Activated CD8-positive, alpha-beta memory T cell treated with anti-CD3 and anti-CD28 coated beads, Interleukin-2, amount 10 ng/mL, durations not matched to agents 7 days and 5 days (primary cell): Measurements from ENCODE around the gene NMRK1. TPM values are rescaled to one million over a fixed set of nuclear protein-coding genes. Genes with fewer than 3 reads are reported as not detected.
A peak's percentile ranks its signal among the peaks of the same experiment; 100 is the strongest.

Source experiments
- ATAC-seq: fragments of 150-1000 bp; cut with Tn5 transposase; one replicate; pipeline ENCODE4 v1.10.0; 2021; ENCODE audit warnings: moderate library complexity
- CTCF ChIA-PET: fragments of 350-600 bp; sonication (Branson Sonifier 250); formaldehyde crosslinking; loops from one replicate; lab custom pipeline; 2021; ENCODE audit warnings: antibody characterized with exemption; lab: Charles Lee
- DNase-seq: peaks from one replicate; pipeline ENCODE4 v3.0.0-alpha.2; 2020
- H3K27ac Mint-ChIP-seq: one replicate; pipeline ENCODE4 v1.8.0; 2021; ENCODE audit warnings: mild to moderate bottlenecking, mixed read lengths
- H3K27me3 Mint-ChIP-seq: one replicate; pipeline ENCODE4 v1.8.0; 2021; ENCODE audit warnings: mixed read lengths
- H3K36me3 Mint-ChIP-seq: one replicate; pipeline ENCODE4 v1.8.0; 2021; ENCODE audit warnings: mild to moderate bottlenecking, mixed read lengths
- H3K4me1 Mint-ChIP-seq: one replicate; pipeline ENCODE4 v1.8.0; 2021; ENCODE audit warnings: mixed read lengths
- H3K4me3 Mint-ChIP-seq: one replicate; pipeline ENCODE4 v1.8.0; 2021; ENCODE audit warnings: mild to moderate bottlenecking, moderate library complexity, mixed read lengths
- H3K9me3 Mint-ChIP-seq: one replicate; pipeline ENCODE4 v1.8.0; 2022; ENCODE audit warnings: low read depth, mixed read lengths
- total RNA-seq, 2 experiments: library from RNA; stranded (reverse); gene quantifications; one replicate each; pipeline ENCODE4 v1.2.3, GENCODE V29; 2021

NMRK1 gene
- total RNA-seq, 2 experiments from 2014 or later: 24.8 to 40.0 TPM

DNA sequence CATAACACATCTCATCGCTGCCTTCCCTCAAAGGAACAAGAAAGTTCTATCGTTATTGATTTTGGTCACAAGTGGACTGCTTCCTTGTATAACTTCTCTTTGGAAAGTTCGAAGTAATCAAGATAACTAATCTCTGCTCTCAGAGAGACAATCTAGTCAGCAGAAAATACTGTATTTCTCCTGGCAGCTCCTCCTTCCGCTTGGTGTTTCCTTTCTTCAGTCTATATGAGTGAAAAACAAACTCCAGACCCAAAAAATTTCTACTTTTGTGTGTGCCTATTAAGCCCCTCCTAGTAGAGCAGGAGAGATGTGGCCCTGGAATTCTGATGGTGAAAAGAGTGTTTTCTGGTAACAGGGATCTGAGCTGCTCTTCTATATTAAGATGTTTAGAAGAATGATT is 24.8 kb upstream of the NMRK1 start:
- no peak for ATAC-seq
- Mint-ChIP-seq H3K27me3 (no peaks in the 10 kb centered on the region), H3K4me3 (no peak overlapping the region), H3K27ac (peak overlapping the region; percentile 25), H3K4me1 (peaks cover 57% of the 10 kb centered on the region), H3K36me3 (peaks cover 34% of the 10 kb centered on the region), H3K9me3 (no peaks in the 10 kb centered on the region)
- CTCF ChIA-PET: no interaction called here
- DNase-seq: no peak

DNA sequence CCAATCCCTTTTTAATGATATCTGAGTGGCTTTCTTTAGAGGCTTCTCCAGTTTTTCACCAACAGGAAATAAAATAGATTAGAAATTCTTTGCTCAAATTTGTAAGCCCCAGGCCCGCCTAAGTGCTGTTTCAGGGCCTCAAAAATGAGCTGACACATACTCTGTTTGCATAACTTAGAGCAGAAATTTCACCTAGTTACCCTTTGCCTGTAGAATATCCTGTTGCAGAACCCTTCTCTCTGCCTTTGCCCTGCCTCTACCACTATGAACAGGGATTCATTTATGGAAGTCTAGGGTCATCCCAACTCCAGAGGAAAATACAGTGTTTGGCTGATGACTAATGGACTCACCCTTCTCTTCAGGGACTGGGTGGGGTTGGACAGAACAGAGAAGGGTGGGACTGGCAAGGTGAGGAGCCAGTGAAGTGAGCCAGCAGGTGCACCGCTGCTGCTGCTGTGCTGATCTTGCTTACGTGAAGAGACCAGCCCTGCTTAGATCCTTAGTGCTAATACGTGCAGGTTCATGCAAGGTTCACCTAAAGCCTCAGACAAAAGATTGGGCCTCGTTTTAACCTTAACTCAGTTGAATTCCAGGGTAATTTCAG is 23.2 kb upstream of the NMRK1 start:
- Mint-ChIP-seq H3K9me3 (no peaks in the 10 kb centered on the region), H3K27ac (no peak overlapping the region), H3K27me3 (no peaks in the 10 kb centered on the region), H3K4me1 (peaks cover 56% of the 10 kb centered on the region), H3K36me3 (peaks cover 32% of the 10 kb centered on the region), H3K4me3 (no peak overlapping the region)
- ATAC-seq (no peak), DNase-seq (no peak)
- CTCF ChIA-PET: no interaction called here

DNA sequence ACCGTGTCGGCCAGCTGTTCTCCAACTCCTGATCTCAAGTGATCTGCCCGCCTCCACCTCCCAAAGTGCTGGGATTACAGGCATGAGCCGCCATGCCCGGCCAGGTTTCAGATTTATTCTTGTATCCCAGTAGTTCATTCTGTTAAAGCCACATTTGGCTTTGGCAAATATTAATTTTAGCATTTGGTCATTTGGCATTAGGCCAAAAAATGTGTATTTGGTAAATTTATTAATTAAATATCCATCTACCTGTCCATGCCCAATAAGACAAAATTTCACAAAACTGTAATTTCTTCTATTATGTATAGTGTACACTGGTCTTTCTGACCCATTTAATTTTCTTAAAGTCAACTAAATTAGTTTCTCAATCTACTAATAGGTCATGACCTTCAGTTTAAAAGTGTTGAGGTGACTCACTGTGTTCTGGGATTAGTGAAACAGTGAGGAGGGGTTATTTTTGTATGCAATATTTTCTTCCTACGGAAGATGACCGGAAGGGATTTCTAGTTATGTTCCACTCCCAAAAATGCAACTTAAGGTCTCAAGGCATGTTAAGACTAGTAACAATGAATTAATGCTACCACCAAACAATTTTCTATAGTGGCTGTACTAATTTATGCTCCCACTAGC is 21.4 kb upstream of the NMRK1 start:
- CTCF ChIA-PET: interaction anchor here (0.7 kb wide), 1 partner anchor 66 kb away, joined by 3 read pairs; no protein-coding TSS in a partner anchor
- peaks cover 73% of the 10 kb centered on the region for H3K4me1 Mint-ChIP-seq
- peaks cover 43% of the 10 kb centered on the region for H3K36me3 Mint-ChIP-seq
- no peak for DNase-seq
- no peaks in the 10 kb centered on the region for H3K9me3 Mint-ChIP-seq
- H3K27ac Mint-ChIP-seq: no peak overlapping the region
- no peaks in the 10 kb centered on the region for H3K27me3 Mint-ChIP-seq
- no peak for ATAC-seq
- H3K4me3 Mint-ChIP-seq: no peak overlapping the region

DNA sequence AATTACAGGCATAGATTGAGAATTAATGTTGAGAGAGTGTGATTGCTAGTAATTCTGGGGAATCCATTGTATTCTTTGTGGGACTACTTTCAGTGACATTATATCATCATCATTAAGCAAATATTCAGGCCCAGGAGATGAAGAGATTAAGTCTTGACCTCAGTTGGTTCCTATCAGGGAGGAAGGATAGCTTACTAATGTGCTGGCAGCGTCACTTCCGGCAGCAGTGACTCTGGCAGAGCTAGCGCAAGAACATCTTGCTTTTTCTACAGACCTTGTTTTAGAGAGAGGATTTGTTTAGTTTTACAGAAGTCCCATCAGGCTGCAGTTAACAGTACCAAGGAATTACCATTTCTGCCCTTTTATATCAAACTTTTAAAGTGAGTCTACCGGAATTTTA is 20.6 kb upstream of the NMRK1 start:
- CTCF ChIA-PET: interaction anchor here (0.7 to 1.0 kb wide), 3 partner anchors 11 to 77 kb away, joined by 3 read pairs; no protein-coding TSS in a partner anchor
- Mint-ChIP-seq H3K36me3 (peaks cover 37% of the 10 kb centered on the region), H3K27me3 (no peaks in the 10 kb centered on the region), H3K4me1 (peaks cover 73% of the 10 kb centered on the region), H3K9me3 (no peaks in the 10 kb centered on the region), H3K27ac (peak overlapping the region; percentile 55), H3K4me3 (no peak overlapping the region)
- DNase-seq (no peak), ATAC-seq (peak; percentile 38)

DNA sequence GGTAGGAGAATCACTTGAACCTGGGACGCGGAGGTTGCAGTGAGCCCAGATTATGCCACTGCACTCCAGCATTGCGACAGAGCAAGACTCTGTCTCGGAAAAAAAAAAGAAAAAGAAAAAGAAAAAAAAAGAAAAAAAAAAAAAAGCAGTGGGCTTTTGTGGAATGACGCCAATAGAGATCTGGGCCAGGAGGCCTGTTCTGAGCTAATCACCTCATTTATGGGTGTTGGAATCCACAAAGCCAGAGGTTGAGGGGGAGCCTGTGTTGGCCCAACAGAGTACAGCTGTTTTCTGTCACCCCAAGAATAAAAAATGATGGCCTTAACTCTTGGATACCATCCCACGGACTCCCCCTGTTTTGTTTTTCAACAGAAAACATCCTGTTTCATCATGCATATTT is 18.9 kb upstream of the NMRK1 start:
- no peak overlapping the region for H3K27ac Mint-ChIP-seq

DNA sequence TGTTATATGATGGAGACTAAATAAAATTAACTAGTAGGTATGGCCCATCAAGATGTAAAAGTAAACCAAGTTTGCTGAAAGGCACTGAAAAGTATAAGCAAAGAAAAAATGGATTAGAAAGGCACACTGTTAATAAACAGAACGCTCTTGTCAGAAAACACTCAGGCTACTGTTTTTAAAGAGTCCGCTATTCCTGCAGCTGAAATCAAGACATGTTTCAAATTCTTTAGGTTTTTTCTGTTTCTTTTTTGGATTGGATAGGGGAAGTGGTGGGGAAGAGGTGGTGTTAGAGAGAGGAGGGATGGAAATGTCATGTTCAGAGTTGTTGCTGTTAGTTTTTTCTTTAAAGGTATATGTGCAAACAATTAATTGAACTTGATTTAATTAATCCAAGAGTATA is 17.9 kb upstream of the NMRK1 start:
- Mint-ChIP-seq H3K27ac (peak overlapping the region; percentile 80), H3K36me3 (peaks cover 51% of the 10 kb centered on the region), H3K9me3 (no peaks in the 10 kb centered on the region), H3K4me3 (peak overlapping the region; percentile 33), H3K27me3 (no peaks in the 10 kb centered on the region), H3K4me1 (peaks cover 77% of the 10 kb centered on the region)
- CTCF ChIA-PET: interaction anchor here (0.9 to 1.6 kb wide), 7 partner anchors 11 to 77 kb away, joined by 3 to 6 read pairs (median 4); partner anchors contain the start of genes CARNMT1, NMRK1 and OSTF1
- ATAC-seq (no peak), DNase-seq (no peak)

More for the DNA sequence above, 18.9 kb upstream of the NMRK1 start:
- DNase-seq (no peak), ATAC-seq (no peak)
- Mint-ChIP-seq H3K9me3 (no peaks in the 10 kb centered on the region), H3K4me1 (peaks cover 75% of the 10 kb centered on the region), H3K36me3 (peaks cover 42% of the 10 kb centered on the region), H3K27me3 (no peaks in the 10 kb centered on the region), H3K4me3 (no peak overlapping the region)
- CTCF ChIA-PET: interaction anchor here (0.9 to 1.1 kb wide), 4 partner anchors 15 to 333 kb away, joined by 3 to 5 read pairs (median 3); no protein-coding TSS in a partner anchor

DNA sequence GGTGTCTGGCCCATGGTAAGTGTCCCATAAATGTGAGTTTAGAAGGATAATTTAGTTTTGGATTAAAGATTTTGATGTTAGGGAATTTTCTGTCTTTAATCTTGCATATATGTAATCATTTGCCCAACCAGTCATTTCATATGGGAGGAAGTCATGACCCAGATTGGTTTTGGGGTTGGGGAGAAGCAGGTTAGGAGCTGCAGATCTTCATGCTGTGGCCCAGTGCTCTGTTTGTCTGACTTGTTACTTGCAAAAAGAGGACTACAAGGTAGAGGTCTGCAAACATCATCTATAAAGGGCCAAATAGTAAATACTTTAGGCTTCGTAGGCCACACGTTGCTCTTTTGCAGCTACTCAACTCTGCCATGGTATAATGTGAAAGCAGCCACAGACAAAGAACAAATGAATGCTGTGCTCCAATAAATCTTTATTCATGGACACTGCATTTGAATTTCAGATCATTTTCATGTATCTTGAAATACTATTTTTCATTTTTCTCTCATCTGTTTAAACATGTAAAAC is 17.1 kb upstream of the NMRK1 start:
- ATAC-seq (peak; percentile 61), DNase-seq (peak; percentile 57)
- H3K9me3 Mint-ChIP-seq: no peaks in the 10 kb centered on the region
- H3K27me3 Mint-ChIP-seq: no peaks in the 10 kb centered on the region
- CTCF ChIA-PET: interaction anchor here (0.6 to 1.6 kb wide), 9 partner anchors 10 to 83 kb away, joined by 3 to 6 read pairs (median 4); partner anchors contain the start of genes CARNMT1, NMRK1 and OSTF1
- H3K4me3 Mint-ChIP-seq: peak overlapping the region; percentile 52
- peaks cover 49% of the 10 kb centered on the region for H3K36me3 Mint-ChIP-seq
- H3K4me1 Mint-ChIP-seq: peaks cover 74% of the 10 kb centered on the region
- peak overlapping the region; percentile 80 for H3K27ac Mint-ChIP-seq

DNA sequence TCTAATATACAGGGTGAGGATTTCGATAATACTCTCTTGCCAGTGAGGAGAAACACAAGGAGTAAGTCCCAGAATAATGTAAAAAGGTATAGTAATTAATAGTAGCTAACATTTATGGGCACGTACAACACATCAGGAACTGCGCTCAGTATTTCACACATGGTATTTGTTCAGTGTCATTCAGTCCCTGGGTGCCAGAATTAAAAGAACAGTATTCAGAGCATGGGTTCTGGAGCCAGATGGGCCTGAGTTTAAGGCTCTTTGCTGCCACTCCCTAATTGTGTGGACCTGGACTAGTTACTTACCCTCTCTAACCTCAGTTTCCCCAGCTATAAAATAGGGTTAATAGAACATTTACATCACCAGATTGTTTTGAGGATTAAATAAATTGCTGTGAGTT is 16.7 kb upstream of the NMRK1 start:
- H3K4me1 Mint-ChIP-seq: peaks cover 76% of the 10 kb centered on the region
- H3K4me3 Mint-ChIP-seq: peak overlapping the region; percentile 52
- H3K36me3 Mint-ChIP-seq: peaks cover 50% of the 10 kb centered on the region
- DNase-seq (no peak), ATAC-seq (no peak)
- H3K27me3 Mint-ChIP-seq: no peaks in the 10 kb centered on the region
- H3K9me3 Mint-ChIP-seq: no peaks in the 10 kb centered on the region
- peak overlapping the region; percentile 80 for H3K27ac Mint-ChIP-seq
- CTCF ChIA-PET: interaction anchor here (0.9 to 1.7 kb wide), 10 partner anchors 9 to 330 kb away, joined by 3 to 6 read pairs (median 3); partner anchors contain the start of genes NMRK1 and OSTF1

DNA sequence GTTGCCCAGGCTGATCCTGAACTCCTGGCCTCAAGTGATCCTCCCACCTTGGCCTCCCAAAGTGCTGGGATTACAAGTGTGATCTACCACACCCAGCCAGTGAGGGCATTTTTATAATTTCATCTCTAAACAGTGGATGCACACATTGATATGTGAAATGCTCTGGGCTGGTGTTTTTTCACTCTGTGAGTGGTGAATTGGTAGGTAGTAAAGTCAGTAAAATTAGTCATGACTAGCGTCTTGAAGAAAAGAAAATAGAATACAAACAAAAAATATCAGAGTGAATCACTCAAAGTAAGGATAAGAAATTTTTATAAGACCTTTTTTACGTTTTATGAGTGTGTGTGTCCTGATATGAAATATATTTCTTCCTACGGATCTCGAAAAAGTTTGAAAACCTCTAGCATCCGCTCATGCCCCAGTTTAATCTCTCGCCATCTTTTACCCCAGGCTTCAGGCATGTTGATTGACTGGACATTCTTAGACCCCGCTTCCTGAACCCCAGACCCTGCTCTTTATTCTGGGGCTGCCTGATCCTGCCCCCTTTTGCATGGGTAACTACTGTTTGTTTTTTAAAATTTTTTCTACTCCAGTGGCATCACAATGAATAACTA is 14.3 kb upstream of the NMRK1 start:
- Mint-ChIP-seq H3K4me1 (peaks cover 73% of the 10 kb centered on the region), H3K4me3 (no peak overlapping the region), H3K27ac (peak overlapping the region; percentile 78), H3K27me3 (no peaks in the 10 kb centered on the region), H3K9me3 (no peaks in the 10 kb centered on the region), H3K36me3 (peaks cover 55% of the 10 kb centered on the region)
- no peak for DNase-seq
- peak; percentile 31 for ATAC-seq
- CTCF ChIA-PET: interaction anchor here (1.4 kb wide), 2 partner anchors 11 to 36 kb away, joined by 3 to 4 read pairs; no protein-coding TSS in a partner anchor

DNA sequence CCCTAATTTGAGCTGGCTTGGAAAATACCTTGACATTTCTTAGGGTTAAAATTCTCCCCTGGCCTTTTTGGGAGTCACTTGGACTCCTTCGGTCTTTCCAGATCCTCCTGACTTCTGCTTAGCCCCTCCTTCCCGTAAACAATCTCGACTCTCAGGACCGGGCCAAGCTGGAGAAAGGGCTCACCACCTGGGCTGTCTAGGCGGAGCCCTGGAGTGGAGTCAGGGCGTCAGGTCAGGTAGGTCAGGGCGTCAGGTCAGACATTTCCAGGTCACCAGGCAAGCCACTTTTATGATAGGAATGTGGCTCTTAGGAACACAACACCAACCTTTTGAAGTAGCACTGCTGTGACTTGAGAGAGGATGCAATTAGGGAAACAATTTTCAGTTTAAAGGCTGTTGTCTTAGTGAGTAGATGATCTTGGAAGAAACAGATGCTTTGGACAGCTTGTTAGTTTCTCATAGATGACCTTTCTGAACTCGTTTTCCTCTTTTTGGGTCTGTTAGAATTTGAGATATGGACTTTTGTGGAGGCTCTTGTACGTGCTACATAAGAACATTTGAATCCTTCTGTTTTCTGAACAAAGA is 13.1 kb upstream of the NMRK1 start:
- Mint-ChIP-seq H3K27ac (peak overlapping the region; percentile 75), H3K4me3 (no peak overlapping the region), H3K9me3 (no peaks in the 10 kb centered on the region), H3K27me3 (no peaks in the 10 kb centered on the region), H3K4me1 (peaks cover 77% of the 10 kb centered on the region), H3K36me3 (peaks cover 62% of the 10 kb centered on the region)
- ATAC-seq (no peak), DNase-seq (no peak)
- CTCF ChIA-PET: interaction anchor here (0.8 to 1.4 kb wide), 3 partner anchors 9 to 84 kb away, joined by 4 to 7 read pairs (median 6); no protein-coding TSS in a partner anchor

DNA sequence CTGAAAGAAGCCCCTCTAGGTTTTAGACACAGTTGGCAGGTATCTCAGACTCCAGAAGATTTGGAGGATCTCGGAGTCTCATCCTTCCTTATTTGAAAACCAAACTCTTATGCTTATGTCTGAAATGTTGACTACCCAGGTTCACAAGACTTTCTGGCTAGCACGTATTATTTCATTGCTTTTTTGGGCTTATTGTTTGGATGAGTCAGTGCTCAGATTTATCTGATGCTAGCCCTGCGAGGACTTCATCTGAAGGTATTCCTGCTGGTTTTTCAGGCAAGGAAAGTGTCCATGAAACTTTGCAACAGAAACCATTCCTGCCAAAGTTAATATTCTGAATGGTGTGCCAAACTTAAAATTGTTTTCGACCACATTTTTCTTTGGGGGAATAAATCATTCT is 8.8 kb upstream of the NMRK1 start:
- DNase-seq (no peak), ATAC-seq (no peak)
- Mint-ChIP-seq H3K4me1 (peaks cover 73% of the 10 kb centered on the region), H3K9me3 (no peaks in the 10 kb centered on the region), H3K4me3 (no peak overlapping the region), H3K27me3 (no peaks in the 10 kb centered on the region), H3K36me3 (peaks cover 66% of the 10 kb centered on the region), H3K27ac (no peak overlapping the region)
- CTCF ChIA-PET: no interaction called here

DNA sequence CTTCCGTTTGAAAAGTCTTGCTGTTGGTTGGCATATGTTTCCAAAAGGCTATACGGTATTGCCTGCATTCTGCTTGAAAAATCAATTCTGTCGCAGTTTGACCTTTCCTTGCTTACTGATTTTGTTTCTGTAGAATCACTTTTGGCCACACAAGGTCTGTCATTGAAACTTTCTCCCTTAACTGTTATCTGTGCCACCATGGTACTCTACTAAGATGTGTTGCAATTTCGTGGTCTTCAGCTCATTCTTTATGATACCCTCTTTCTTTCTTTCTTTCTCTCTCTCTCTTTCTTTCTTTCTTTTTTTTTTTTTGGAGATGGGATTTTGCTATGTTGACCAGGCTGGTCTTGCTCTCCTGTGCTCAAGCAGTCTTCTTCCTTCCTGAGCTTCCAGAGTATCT is 4.8 kb upstream of the NMRK1 start:
- Mint-ChIP-seq H3K27ac (peak overlapping the region; percentile 78), H3K36me3 (peaks cover 62% of the 10 kb centered on the region)
- no peak for ATAC-seq

More for the DNA sequence above, 4.8 kb upstream of the NMRK1 start:
- Mint-ChIP-seq H3K4me3 (peak overlapping the region; percentile 57), H3K27me3 (no peaks in the 10 kb centered on the region), H3K9me3 (no peaks in the 10 kb centered on the region), H3K4me1 (peaks cover 68% of the 10 kb centered on the region)
- CTCF ChIA-PET: interaction anchor here (1.0 to 1.8 kb wide), 4 partner anchors 14 to 66 kb away, joined by 4 to 6 read pairs (median 5); no protein-coding TSS in a partner anchor
- no peak for DNase-seq
